Measurements from ENCODE around the gene PARM1.

The PARM1 gene

DNA sequence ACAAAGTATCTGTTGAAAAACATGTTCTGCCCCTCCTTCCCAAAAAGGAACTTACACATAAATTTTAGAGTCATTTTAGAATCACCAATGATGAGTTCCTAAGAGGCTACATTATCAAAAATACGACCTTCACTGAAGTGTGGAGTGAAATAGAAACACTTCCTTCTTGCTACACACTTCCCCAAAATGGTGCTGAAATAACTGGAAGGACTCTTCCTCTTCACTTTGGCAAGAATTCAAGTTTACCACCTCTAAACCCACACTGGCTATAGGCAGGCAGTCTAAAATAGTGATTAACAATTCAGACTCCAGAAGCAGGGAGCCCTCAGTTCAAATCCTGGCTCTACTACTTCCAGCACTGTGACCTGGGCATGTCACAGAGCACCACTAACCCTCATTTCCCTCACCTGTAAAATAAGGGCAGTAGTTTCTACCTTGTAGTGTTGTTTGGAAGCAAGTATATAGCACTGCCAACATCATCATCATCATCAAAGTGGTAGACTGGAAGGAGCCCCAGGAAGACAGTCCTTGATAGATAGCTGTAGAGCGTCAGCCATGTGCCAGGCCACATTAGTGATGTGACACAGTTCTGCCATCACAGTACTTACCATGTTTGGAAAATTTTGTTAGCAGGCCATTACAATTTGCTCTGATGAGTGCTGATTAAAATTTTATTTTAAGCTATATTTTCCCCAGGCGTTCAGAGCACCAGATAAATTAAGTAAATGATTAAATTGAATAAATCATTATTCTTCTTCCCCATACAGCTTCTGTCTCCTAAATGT is 103.3 kb downstream of the PARM1 start:
- DNase-seq, result no peak

DNA sequence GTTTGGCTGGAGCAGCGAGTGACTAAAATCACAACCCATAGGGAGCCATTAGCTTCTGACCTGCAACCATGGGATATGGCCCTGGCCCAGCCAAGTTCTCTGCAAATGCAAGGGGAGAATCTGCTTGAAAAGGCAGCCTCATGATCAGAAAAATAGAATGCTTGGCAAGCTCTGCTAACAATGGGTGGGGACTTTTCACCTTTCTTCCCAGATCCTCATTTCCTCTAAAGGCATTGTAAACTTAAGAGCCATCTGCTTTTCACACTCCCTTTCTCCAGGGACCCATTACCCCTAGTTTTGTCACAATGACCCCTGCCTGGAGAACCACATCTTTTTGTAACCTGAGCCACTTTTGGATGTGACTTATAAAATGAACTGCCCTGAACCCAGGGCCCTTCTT is 104.3 kb downstream of the PARM1 start:
- DNase-seq, result no peak

DNA sequence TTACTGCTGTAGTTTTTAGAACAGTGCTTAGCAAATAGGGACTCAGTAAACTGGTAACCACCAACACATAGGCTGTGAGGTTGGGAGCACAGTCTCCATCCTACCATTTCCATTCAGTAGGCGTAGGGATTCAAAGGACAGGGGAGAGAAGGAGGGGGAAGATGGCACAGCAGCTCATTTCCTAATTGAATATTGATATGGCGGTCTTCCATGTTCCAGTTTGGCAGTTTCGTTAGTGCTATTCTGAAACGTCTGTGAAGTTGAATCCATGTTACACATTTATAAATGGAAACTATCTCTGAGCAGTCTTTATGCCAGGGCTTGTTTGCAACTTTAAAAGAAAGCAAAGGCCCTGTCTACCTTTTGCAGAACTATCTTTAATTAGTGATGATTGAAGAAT is 105.5 kb downstream of the PARM1 start:
- DNase-seq, result no peak

DNA sequence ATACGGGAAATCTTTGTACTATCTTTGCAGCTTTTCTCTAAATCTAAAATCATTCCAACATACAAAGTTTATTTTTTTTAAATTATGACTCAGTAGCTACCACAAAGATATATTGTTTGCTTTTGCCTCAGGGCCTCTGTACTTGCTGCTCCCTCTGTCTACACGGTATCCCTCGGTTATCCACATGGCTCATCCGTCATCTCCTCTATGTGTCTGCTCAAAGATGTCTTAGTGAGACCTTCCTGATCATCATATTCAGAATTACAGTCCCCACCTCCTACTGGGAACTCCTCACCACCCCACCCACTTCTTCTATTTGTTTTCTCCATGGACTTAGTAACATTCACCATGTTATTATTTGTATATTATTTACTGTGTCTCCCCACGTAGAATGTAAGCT is 107.8 kb downstream of the PARM1 start:
- no peak for DNase-seq

DNA sequence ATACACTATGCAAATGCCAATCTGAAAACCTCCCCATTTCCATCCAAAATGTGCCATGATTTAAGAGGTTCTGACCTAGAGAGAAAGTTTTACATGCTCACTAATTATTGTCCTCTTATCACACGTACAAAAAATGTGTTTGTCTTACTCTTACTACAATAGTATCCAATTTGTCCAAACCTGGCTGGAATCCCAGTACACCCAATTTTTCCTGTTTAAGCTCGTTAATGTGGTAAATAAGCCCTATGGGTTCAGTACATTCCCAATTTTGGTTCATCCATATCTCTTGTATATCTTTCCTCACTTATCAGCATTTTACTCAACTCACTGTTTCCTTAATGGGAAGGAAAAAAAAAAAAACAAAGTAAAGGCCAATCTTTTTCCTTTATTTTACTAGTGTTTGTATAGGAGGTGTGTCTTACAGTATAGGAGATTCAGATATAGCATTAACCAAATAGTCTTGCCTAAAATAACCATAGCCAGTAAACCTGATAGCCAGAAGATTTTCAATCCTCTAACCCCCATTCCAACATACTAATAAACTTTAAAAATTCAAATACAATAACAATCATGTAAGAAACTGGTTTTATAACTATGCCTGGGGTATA is 109.8 kb downstream of the PARM1 start:
- no peak for DNase-seq

DNA sequence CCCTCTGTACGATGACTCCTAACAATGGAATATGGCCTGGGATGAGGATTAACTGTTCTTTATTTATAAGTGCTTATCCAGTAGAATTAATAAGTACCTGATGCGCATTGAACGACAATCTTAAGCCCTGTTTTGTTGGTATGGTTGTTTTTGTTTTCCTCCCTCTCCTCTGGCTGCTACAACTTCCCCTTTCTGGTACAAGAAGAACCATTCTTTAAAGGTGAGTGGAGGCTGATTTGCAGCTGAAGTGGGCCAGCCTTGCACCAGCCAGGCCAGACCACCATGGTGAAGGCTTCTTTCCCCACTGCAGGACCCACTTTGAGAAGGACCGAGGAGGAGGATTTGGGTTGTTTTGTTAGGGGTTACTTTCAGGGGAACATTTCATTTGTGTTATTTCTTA is 113.3 kb downstream of the PARM1 start:
- no peak for DNase-seq

DNA sequence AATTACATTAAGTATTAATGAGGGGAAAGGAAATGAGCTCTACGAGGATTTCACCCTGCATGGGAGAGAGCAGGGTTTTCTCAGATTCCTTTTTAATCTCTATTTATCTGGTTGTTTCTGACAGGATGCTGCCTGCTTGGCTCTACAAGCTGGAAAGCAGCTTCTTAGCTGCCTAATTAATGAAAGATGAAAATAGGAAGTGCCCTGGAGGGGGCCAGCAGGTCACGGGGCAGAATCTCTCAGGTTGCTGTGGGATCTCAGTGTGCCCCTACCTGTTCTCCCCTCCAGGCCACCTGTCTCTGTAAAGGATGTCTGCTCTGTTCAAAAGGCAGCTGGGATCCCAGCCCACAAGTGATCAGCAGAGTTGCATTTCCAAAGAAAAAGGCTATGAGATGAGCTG is 113.7 kb downstream of the PARM1 start:
- DNase-seq, result no peak

DNA sequence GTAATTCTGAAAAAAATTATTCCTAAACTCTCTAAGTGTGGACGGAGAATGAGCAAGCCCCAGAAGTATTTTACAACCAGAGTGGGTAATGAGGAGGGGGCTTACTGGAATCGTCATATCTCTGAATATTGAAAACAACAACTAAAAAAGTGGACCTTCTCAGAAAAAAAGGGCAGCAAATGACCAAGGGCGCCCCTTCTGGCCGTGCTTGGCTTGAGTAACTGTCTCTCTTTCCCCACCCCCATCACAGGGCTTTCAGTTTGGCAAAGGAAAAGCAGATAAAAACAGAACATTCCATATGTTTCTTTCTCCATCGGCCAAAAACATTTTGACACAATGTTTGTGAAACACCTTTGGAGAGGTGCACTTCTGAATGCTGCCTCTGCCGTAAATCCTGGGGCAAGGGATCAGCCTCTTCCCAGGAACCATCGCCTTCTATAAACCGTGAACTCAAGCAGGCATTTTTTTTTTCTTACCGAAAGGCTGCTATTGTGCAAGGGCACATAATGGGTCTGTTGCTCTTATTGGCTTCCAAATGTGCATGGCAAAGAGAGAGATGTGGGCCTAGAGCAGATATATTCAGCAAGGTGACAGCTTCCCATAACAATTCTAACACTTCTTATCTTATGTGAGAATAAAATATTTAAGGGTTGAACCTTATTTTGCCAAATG is 115.4 kb downstream of the PARM1 start:
- DNase-seq, result no peak

DNA sequence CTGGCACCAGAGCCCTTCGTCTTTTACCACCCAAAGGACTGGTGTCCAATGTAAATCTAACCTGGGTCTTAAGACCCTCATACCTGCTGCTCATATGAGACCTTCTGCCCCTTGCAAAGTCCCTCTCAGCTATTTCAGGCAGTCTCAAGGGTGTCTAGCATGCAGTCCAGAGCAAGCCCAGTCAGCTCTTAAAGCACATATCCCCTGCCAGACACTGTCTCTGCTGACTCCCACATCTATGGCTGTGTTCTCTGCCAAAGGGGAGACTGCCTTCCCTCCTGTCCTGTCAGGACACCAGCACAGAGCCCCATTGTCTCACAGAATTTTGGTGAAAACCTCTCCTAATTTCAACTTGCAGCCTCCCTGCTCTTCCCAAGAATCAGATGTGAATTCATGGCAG is 118.5 kb downstream of the PARM1 start:
- no peak for DNase-seq

DNA sequence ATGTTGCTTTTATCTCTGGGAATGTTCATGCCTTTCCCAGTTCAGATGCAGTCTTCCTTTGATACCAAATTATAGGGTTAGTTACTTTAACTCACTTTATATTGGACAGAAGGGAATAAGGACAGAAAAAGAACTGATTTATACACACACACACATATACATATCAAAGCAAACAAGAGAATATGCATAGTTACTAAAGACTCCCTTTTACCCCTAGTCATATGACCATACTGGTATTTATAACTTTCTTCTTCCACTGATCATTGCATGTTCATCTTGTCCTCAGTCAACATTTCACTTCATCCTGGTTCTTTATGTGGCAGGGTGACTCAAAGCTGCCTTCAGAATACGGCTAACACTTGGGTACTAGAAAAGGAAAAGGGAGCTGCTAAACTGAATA is 120.4 kb downstream of the PARM1 start:
- no peak for DNase-seq

DNA sequence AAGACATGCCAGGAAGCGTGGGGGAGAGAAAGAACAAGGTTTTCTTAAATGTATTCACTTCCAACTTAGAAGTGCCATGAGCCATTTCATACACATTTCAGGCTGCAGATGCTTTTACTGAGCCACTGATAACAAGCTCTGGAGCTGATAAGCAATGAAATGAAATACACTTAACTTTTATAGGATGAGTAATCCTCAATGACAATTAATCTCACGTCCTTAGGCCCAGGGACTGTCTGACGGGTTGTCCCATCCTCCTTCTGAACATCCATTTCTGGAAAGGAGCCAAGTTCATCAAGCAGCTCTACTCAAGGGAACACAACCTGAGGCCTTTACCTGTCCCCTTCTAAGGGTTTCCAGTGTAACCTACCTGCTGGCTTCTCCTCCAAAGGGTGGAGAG is 121.2 kb downstream of the PARM1 start:
- no peak for DNase-seq

DNA sequence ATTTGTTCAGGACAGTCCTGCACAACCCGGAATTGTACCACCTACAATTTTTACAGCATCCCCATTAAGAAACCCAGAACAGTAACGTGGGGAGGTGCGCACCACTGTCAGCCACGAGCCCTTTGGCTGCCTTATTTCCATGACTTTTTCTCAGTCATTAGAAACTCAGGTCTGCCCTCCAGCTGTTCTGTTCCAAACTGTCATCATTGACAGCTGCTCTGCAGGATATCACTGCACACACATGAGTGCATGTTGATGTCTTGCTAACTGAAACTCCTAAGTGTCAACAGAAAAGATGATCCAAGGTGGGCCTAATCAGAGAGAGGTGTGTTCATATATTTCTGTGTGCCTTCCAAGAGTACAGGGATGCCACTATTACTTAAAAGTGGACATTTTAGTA is 123.4 kb downstream of the PARM1 start:
- no peak for DNase-seq

DNA sequence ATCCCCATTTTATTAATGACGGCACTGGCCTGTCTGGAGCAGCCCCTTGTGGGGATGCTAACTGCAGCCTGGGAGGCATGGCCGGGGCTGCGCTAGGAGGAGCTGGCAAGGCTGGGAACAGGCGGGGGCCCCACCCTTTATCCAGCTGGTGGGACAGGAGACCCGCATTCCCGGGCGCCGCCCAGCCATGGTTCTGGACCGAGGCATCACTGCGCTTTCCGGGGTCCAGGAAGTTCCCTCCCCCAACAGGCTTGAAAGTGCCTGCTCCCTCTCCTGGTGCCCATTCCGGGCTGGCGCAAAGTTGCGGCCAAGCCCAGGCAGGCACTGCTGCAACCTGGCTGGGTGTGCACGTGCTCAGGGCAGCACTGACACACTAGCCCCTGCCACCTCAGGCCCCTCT is 124.5 kb downstream of the PARM1 start:
- DNase-seq, result no peak

DNA sequence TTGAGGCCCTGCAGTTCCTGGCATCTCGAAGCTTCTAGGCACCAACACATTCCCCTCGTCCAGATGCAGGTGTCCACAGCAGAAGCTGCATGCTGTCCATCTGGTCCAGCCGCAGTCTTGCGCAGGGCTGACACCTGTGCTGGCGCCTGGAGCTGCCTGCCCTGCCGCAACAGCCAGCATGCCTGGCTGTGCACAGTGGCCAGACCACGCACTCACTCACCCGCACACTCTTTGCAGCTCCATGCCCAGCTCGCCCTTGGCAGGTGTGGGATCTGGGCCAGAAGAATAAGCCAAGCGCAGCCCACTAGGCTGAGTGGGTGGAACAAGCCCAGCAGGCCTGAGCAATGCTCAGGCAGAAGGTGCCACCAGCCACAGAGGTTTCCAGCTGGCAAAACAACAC is 125.6 kb downstream of the PARM1 start:
- DNase-seq, result no peak

DNA sequence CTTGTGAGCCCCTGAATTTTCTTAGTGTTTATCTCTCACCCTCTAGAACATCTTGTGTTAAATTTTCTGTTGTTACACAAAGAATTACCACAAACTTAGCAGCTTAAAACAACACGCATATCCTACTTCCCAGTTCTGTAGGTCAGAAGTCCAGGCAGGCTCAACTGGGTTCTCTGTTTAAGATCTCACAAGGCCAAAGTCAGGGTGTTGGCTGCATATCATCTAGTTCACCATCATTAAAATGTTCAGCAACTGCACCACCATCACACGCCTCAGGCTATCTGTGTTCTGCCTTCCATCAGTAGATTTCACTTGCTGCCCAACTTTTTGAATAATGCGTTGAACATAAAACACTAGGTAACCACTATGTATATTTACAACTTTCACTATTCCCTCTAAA is 130.5 kb downstream of the PARM1 start:
- DNase-seq, result no peak

DNA sequence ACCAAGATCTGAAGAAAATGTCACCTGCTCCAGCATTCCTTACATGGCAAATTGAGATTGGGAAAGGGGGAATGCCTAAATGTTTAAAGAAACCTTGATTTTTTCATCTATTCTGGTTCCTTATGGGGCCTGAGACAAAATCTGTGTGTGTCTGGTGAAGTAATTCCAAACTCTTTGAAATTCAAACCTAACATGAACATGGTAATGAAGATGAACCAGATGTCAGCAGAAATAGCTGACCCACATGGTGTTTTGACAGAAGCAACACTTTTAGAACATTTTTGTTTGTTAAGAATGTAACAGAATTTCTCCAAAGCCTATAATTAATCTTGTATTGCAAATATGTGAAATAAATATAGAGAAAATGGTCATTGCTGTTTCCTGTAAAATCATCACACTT is 133.0 kb downstream of the PARM1 start:
- DNase-seq, result no peak

DNA sequence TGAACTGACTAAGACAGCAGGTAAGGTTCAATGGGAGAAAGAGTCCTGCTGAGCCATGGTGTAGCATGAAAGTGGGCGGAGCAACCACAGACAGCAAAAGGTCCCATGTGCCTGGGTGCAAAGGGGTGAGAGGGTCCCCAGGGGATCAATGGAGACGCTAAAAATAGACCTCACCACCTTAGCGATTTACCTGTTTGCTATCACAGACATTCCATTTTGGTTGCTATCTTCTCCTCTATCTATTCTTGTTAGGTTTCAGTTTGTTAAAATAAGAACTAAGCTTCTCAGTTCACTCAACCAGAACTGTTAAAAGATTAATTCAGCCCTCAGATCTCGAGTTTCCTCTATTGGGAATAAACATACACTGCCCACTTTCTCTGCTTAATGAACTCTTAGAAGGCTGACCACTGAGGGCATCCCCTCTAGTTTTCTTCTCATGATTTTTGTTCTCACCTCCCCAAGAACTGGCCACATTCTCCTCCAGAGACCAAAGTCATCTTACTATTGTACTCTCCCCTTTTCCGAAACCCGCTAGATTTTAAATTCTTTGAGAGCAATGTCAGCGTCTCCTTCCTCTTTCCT is 136.7 kb downstream of the PARM1 start:
- no peak for DNase-seq

DNA sequence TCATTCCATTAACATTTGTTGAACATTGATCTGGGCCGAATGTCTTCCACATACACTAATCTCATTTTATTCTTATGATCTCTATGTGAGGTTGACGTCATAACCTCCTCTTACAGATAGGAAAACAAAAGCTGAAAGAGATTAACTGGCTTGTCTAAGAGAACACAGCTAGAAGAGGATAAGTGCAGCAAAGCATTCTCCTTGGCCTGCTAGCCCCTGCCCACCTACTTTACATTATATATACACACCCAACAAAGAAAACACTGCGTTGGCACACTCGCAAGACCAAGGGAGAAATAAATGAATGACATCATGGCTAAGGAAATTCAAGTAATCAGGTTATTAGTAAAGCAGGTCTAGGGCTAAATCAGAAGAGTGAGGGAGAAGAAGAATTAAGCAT is 138.4 kb downstream of the PARM1 start:
- no peak for DNase-seq

DNA sequence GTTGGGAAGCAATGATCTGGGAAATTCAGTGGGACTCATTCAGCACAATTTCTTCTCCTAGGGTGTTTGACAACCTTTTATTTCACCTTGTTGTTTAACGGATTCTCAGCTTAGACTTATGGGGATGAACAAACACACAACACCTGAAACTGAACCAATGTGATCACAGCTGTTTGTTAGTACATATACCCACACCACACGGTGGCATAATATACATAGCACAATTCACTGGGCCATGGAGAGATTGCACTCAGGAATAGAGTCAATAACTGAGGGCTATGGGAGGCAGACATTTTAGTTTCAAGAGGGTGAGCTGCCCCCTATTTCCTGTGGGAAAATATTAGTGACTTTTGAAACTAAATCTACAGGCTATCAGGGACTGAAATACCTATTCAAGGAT is 148.0 kb downstream of the PARM1 start:
- no peak for DNase-seq

DNA sequence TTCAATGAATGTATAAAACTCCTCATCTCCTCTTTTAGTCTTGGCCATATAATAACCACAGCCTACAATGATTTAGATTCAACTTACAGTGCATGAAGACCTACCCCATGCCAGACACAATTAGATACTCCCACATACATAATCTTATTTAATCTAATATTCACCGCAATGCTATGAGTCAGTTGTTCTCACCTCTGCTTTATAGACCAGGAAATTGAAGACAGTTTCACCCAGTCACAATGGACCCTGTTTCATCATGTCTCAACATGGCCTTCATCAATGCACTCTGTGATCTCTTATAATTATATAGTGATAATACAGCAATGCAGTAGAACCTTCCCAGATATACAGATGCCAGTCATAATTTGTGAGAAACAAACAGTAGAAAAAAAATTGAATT is 148.6 kb downstream of the PARM1 start:
- DNase-seq, result no peak

DNA sequence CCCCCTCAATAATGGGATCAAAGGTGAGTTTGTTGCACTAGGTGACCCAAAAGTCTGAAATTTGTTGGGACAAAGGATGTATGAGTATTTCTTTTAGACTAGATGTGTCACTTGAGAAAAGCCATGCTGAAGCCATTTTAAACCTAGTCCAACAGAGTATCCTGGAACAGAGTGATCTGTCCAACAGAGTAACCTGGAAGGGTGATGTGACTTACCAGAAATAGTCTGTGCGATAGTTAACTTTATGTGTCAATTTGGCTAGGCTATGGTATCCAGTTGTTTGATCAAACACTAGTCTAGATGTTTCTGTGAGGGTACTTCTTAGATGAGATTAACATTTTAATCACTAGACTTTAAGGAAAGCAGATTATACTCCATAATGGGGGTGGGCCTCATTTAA is 154.5 kb downstream of the PARM1 start:
- DNase-seq, result no peak

DNA sequence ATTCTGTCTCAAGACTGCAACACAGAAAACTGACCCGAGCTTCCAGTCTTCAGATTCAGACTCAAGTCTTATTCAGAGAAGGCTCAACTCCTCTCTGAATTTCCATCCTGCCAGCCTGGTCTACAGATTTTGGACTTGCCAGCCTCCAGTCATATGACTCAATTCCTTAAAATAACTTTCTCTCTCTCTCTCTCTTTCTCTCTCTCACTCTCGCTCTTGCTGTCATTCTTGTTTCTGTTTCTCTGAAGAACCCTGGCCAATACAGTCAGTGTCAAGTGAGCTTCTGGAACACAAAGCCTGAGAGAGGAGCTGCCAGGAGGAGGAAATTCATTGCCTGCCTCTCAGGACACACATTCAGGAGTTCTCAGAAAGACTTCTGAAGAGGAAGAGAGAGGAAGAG is 154.9 kb downstream of the PARM1 start:
- no peak for DNase-seq

DNA sequence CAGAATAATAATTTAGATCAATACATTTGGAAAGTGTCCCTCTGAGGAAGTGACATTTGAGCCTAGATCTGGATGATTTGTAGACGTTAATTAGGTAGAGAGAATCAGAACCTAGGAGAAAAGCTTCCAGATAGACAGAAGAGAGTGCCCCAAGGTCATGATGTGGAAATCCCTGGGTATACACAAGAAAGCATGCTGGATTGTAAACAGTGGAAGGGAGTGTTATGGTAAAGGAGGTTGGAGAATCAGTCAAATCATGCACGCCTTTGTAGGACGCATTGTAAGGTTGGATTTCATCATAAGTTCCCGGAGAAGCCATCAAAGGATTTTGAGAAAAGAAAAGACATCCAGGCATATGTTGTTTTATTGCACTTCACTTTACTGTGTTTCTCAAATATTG is 156.3 kb downstream of the PARM1 start:
- no peak for DNase-seq

DNA sequence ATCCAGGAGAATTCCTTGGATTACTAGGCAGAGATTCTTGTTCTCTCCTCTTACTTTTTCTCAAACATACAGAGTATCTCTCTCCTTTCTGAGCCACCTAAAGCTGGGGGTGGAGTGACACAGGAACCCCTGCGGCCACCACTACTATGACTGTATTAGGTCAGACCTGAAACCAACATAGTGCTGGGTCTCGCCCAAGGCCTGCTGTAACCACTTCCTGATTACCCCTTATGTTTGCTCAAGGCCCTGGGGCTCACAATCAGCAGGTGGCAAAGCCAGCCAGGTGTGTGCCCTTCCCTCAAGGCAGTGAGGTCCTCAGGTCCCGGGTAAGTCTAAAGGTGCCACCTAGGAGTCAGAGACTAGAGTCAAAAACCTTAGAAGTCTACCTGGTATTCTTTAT is 166.4 kb downstream of the PARM1 start:
- no peak for DNase-seq
